MCF 10A (cell line): Measurements from ENCODE around the gene PNCK. TPM values are rescaled to one million over a fixed set of nuclear protein-coding genes. Genes with fewer than 3 reads are reported as not detected.
"Not testable (repeated sequence)": the region's sequence is repeated elsewhere in the genome, so short reads cannot be mapped to it uniquely, and the experiment has no call there.

Experiments
- BruUV-seq: library from RNA; stranded (reverse); fragments of 400-500 nt; replicated peaks from 2 replicates; lab custom pipeline; 2021; lab: Mats Ljungman, UMichigan
- CTCF ChIA-PET: fragments of 300-600 bp; sonication (Branson Sonifier 250); formaldehyde crosslinking; extraction: SDS; loops from one replicate; lab custom pipeline; 2021; ENCODE audit warnings: antibody characterized with exemption, inconsistent platforms; lab: Yijun Ruan, JAX
- POLR2A ChIA-PET: fragments of 300-600, 350-650 bp; sonication (Branson Sonifier 250); formaldehyde crosslinking; extraction: SDS; loops from one replicate; lab custom pipeline; 2020; ENCODE audit warnings: antibody characterized with exemption, inconsistent platforms; lab: Yijun Ruan, JAX
- DNase-seq: peaks from one replicate; pipeline ENCODE4 v3.0.0-alpha.2; 2018; ENCODE audit not compliant: unreplicated experiment
- H3K27ac Mint-ChIP-seq: one replicate; pipeline ENCODE4 v1.8.0; 2022; ENCODE audit warnings: mild to moderate bottlenecking, low read depth, mixed read lengths; ENCODE audit not compliant: unreplicated experiment
- H3K27me3 Mint-ChIP-seq: one replicate; pipeline ENCODE4 v1.8.0; 2022; ENCODE audit warnings: mixed read lengths; ENCODE audit not compliant: insufficient read depth, unreplicated experiment
- H3K36me3 Mint-ChIP-seq: one replicate; pipeline ENCODE4 v1.8.0; 2022; ENCODE audit warnings: mild to moderate bottlenecking, moderate library complexity, mixed read lengths; ENCODE audit not compliant: insufficient read depth, unreplicated experiment
- H3K4me1 Mint-ChIP-seq: one replicate; pipeline ENCODE4 v1.8.0; 2022; ENCODE audit warnings: mixed read lengths; ENCODE audit not compliant: insufficient read depth, unreplicated experiment
- H3K4me3 Mint-ChIP-seq: one replicate; pipeline ENCODE4 v1.8.0; 2022; ENCODE audit warnings: mild to moderate bottlenecking, moderate library complexity, mixed read lengths; ENCODE audit not compliant: unreplicated experiment
- H3K9me3 Mint-ChIP-seq: one replicate; pipeline ENCODE4 v1.8.0; 2022; ENCODE audit warnings: mixed read lengths; ENCODE audit not compliant: unreplicated experiment
- CTCF ChIP-seq: fragments of 200-600 bp; IDR thresholded peaks from one replicate; pipeline ENCODE4 v1.8.0; 2022; ENCODE audit warnings: antibody characterized with exemption, mild to moderate bottlenecking; ENCODE audit not compliant: unreplicated experiment
- intact Hi-C: fragments of 100-400 bp; cut with micrococcal nuclease; formaldehyde crosslinking; loops from 2 replicates; pipeline ENCODE4 v1.14.1; 2022
- total RNA-seq: library from RNA; stranded (reverse); gene quantifications from 2 replicates; pipeline ENCODE4 v1.2.3, GENCODE V29; 2022

Gene PNCK
- total RNA-seq, 1 experiment from 2014 or later: not detected

GRCh38 chrX:153697924-153698865, 24.6 kb upstream of the PNCK start:
- Mint-ChIP-seq H3K4me3 (no peak overlapping the region), H3K27ac (no peak overlapping the region), H3K36me3 (peaks cover 40% of the 10 kb centered on the region), H3K9me3 (no peaks in the 10 kb centered on the region), H3K27me3 (no peaks in the 10 kb centered on the region), H3K4me1 (peaks cover 8% of the 10 kb centered on the region)
- ChIA-PET CTCF (interaction anchor here (0.7 to 1.8 kb wide), 2 partner anchors 13 to 159 kb away, joined by 3 to 6 read pairs; no protein-coding TSS in a partner anchor), POLR2A (interaction anchor here (0.7 to 1.3 kb wide), 2 partner anchors 16 to 91 kb away, joined by 3 read pairs; no protein-coding TSS in a partner anchor)
- no TSS peak for BruUV-seq
- no peak for DNase-seq
- intact Hi-C loops: no loop called here
- TF ChIP-seq CTCF: no peak

- H3K9me3 Mint-ChIP-seq, H3K27ac Mint-ChIP-seq, CTCF ChIA-PET, BruUV-seq, H3K4me1 Mint-ChIP-seq, POLR2A ChIA-PET, H3K4me3 Mint-ChIP-seq, DNase-seq, H3K27me3 Mint-ChIP-seq, intact Hi-C loops: not testable (repeated sequence)
- peaks cover 35% of the 10 kb centered on the region for H3K36me3 Mint-ChIP-seq
These were observed 23.5 kb upstream of the PNCK start for GRCh38 chrX:153696986-153697722.

GRCh38 chrX:153696538-153696937, 22.9 kb upstream of the PNCK start:
- H3K9me3 Mint-ChIP-seq, H3K27me3 Mint-ChIP-seq, BruUV-seq, H3K27ac Mint-ChIP-seq, intact Hi-C loops, POLR2A ChIA-PET, H3K4me3 Mint-ChIP-seq, DNase-seq, H3K4me1 Mint-ChIP-seq, CTCF ChIA-PET: not testable (repeated sequence)
- peaks cover 33% of the 10 kb centered on the region for H3K36me3 Mint-ChIP-seq

GRCh38 chrX:153696100-153696499, 22.5 kb upstream of the PNCK start:
- intact Hi-C loops: no loop called here
- H3K36me3 Mint-ChIP-seq: peaks cover 31% of the 10 kb centered on the region
- H3K27ac Mint-ChIP-seq: no peak overlapping the region
- no TSS peak for BruUV-seq
- H3K4me1 Mint-ChIP-seq: peaks cover 8% of the 10 kb centered on the region
- H3K27me3 Mint-ChIP-seq: no peaks in the 10 kb centered on the region
- no peak for DNase-seq
- CTCF ChIA-PET: no interaction called here
- POLR2A ChIA-PET: no interaction called here
- no peak overlapping the region for H3K4me3 Mint-ChIP-seq
- no peaks in the 10 kb centered on the region for H3K9me3 Mint-ChIP-seq
- TF ChIP-seq CTCF: no peak
